CD4-positive, alpha-beta memory T cell (primary cell): Measurements from ENCODE around the gene RNMT. TPM values are rescaled to one million over a fixed set of nuclear protein-coding genes. Genes with fewer than 3 reads are reported as not detected.

ENCODE experiments used
- CTCF ChIA-PET: fragments of 350-600 bp; sonication (Branson Sonifier 250); formaldehyde crosslinking; loops from one replicate; lab custom pipeline; 2021; ENCODE audit warnings: inconsistent platforms; ENCODE audit not compliant: partially characterized antibody; lab: Charles Lee
- POLR2A ChIA-PET: fragments of 350-600 bp; sonication (Branson Sonifier 250); formaldehyde crosslinking; loops from one replicate; lab custom pipeline; 2021; ENCODE audit not compliant: partially characterized antibody; lab: Charles Lee
- DNase-seq, 5 donors: peaks; one replicate each; pipeline versions ENCODE4 v3.0.0 to v3.0.0-alpha.2; 2020 to 2022; ENCODE audit warnings: mixed read lengths in 1 of 5
- H3K27ac ChIP-seq: one replicate; pipeline ENCODE4 v1.7.0; 2013; ENCODE audit warnings: low read depth, low read length
- H3K27me3 ChIP-seq: 2 replicates; pipeline ENCODE4 v1.7.0; 2013; ENCODE audit warnings: mild to moderate bottlenecking, low read length, moderate library complexity; ENCODE audit not compliant: insufficient read depth
- H3K36me3 ChIP-seq: 2 replicates; pipeline ENCODE4 v1.7.0; 2013; ENCODE audit warnings: mild to moderate bottlenecking, low read length, moderate library complexity; ENCODE audit not compliant: insufficient read depth
- H3K4me1 ChIP-seq: 2 replicates; pipeline ENCODE4 v1.7.0; 2013; ENCODE audit warnings: mild to moderate bottlenecking, low read length, moderate library complexity; ENCODE audit not compliant: insufficient read depth
- H3K4me3 ChIP-seq, 2 donors: one replicate each; pipeline ENCODE4 v1.7.0; 2013; ENCODE audit warnings: low read length in 2 of 2, mild to moderate bottlenecking in 1 of 2
- H3K9me3 ChIP-seq, 2 donors: one replicate each; pipeline ENCODE4 v1.7.0; 2013; ENCODE audit warnings: low read length in 2 of 2, control low read depth in 1 of 2; ENCODE audit not compliant: control insufficient read depth in 1 of 2
- H3K27ac Mint-ChIP-seq, 7 donors: one replicate each; pipeline ENCODE4 v1.8.0; 2020 to 2021; ENCODE audit warnings: mixed read lengths in 7 of 7, mild to moderate bottlenecking in 6 of 7, inconsistent platforms in 3 of 7, moderate library complexity in 3 of 7
- H3K27me3 Mint-ChIP-seq, 2 donors: one replicate each; pipeline ENCODE4 v1.8.0; 2020 to 2021; ENCODE audit warnings: mixed read lengths in 2 of 2
- H3K36me3 Mint-ChIP-seq, 2 donors: one replicate each; pipeline ENCODE4 v1.8.0; 2020 to 2021; ENCODE audit warnings: mixed read lengths in 2 of 2, inconsistent platforms in 1 of 2, mild to moderate bottlenecking in 1 of 2
- H3K4me1 Mint-ChIP-seq, 4 donors: one replicate each; pipeline ENCODE4 v1.8.0; 2020 to 2021; ENCODE audit warnings: mixed read lengths in 4 of 4, mild to moderate bottlenecking in 1 of 4
- H3K4me3 Mint-ChIP-seq, 8 donors: one replicate each; pipeline ENCODE4 v1.8.0; 2020 to 2021; ENCODE audit warnings: mixed read lengths in 8 of 8, mild to moderate bottlenecking in 7 of 8, moderate library complexity in 6 of 8, inconsistent platforms in 3 of 8
- H3K9me3 Mint-ChIP-seq, 8 donors: one replicate each; pipeline ENCODE4 v1.8.0; 2020 to 2021; ENCODE audit warnings: mixed read lengths in 8 of 8, mild to moderate bottlenecking in 5 of 8, inconsistent platforms in 3 of 8, moderate library complexity in 1 of 8
- intact Hi-C: fragments of 100-400 bp; cut with micrococcal nuclease; formaldehyde crosslinking; loops from one replicate; pipeline ENCODE4 v1.15.1; 2023
- polyA plus RNA-seq, 2 donors: library from polyadenylated mRNA; unstranded; fragments of 300-500 nt; fragmentation: Illumina TruSeq; gene quantifications; one replicate each; pipeline ENCODE4 v1.2.3, GENCODE V29; 2021
- total RNA-seq, 2 experiments: library from RNA; stranded (reverse); gene quantifications; one replicate each; pipeline ENCODE4 v1.2.3, GENCODE V29; 2021

The RNMT gene
- total and polyA plus RNA-seq, 4 experiments from 2014 or later, result 40.4 to 55.0 (median 52.0) TPM

GRCh38 chr18:13809043-13809430 lies 82.6 kb downstream of the RNMT start:
- intact Hi-C loops, result no loop called here
- H3K9me3 ChIP-seq, result no peaks in the 10 kb centered on the region
- H3K27me3 Mint-ChIP-seq, result peaks cover 20 to 29% of the 10 kb centered on the region in 2 donors
- H3K4me1 Mint-ChIP-seq, result peaks cover 0 to 2% (median under 1%) of the 10 kb centered on the region in 4 donors
- no peak overlapping the region for H3K4me3 ChIP-seq
- no peak for DNase-seq
- H3K4me1 ChIP-seq, result no peaks in the 10 kb centered on the region
- H3K36me3 Mint-ChIP-seq, result no peaks in the 10 kb centered on the region
- H3K27ac ChIP-seq, result no peak overlapping the region
- no peaks in the 10 kb centered on the region for H3K27me3 ChIP-seq
- H3K27ac Mint-ChIP-seq, result no peak overlapping the region
- H3K9me3 Mint-ChIP-seq, result peaks cover 0 to 5% (median 0%) of the 10 kb centered on the region in 8 donors
- H3K4me3 Mint-ChIP-seq, result no peak overlapping the region
- ChIA-PET POLR2A (no interaction called here), CTCF (interaction anchor here (1.8 kb wide), 1 partner anchor 16 kb away, joined by 5 read pairs; the partner anchor contains the start of gene MC5R)
- H3K36me3 ChIP-seq, result no peaks in the 10 kb centered on the region

- ChIA-PET CTCF (interaction anchor here (1.9 kb wide), 1 partner anchor 593 kb away, joined by 4 read pairs; no protein-coding TSS in a partner anchor), POLR2A (no interaction called here)
- Mint-ChIP-seq H3K27ac (no peak overlapping the region), H3K4me1 (peaks cover 0 to 2% (median under 1%) of the 10 kb centered on the region in 4 donors), H3K36me3 (no peaks in the 10 kb centered on the region), H3K4me3 (no peak overlapping the region), H3K27me3 (peaks cover 15 to 23% of the 10 kb centered on the region in 2 donors), H3K9me3 (peaks cover 0 to 5% (median 0%) of the 10 kb centered on the region in 8 donors)
- no peak for DNase-seq
- no peak overlapping the region for H3K4me3 ChIP-seq
- H3K27ac ChIP-seq, result no peak overlapping the region
- no peaks in the 10 kb centered on the region for H3K9me3 ChIP-seq
- intact Hi-C loops, result loop anchor here (10.0 kb wide), 1 partner anchor 645 kb away; no protein-coding TSS in a partner anchor
- H3K27me3 ChIP-seq, result no peaks in the 10 kb centered on the region
- H3K36me3 ChIP-seq, result no peaks in the 10 kb centered on the region
- no peaks in the 10 kb centered on the region for H3K4me1 ChIP-seq
Observed at GRCh38 chr18:13809531-13810255, 83.2 kb downstream of the RNMT start.

- H3K27me3 ChIP-seq, result no peaks in the 10 kb centered on the region
- no peak for DNase-seq
- ChIA-PET POLR2A (interaction anchor here (0.6 kb wide), 1 partner anchor 19 kb away, joined by 4 read pairs; no protein-coding TSS in a partner anchor), CTCF (interaction anchor here (1.9 to 5.3 kb wide), 3 partner anchors 8 to 595 kb away, joined by 4 to 27 read pairs (median 27); partner anchors contain the start of gene MC5R)
- Mint-ChIP-seq H3K9me3 (peaks cover 0 to 1% (median 0%) of the 10 kb centered on the region in 8 donors), H3K27me3 (peaks cover 5 to 13% of the 10 kb centered on the region in 2 donors), H3K36me3 (no peaks in the 10 kb centered on the region), H3K4me1 (peaks cover 0 to 2% (median under 1%) of the 10 kb centered on the region in 4 donors), H3K27ac (no peak overlapping the region), H3K4me3 (no peak overlapping the region)
- H3K27ac ChIP-seq, result no peak overlapping the region
- H3K9me3 ChIP-seq, result no peaks in the 10 kb centered on the region
- H3K4me1 ChIP-seq, result no peaks in the 10 kb centered on the region
- intact Hi-C loops, result loop anchor here (10.0 kb wide), 1 partner anchor 644 kb away; no protein-coding TSS in a partner anchor
- no peak overlapping the region for H3K4me3 ChIP-seq
- no peaks in the 10 kb centered on the region for H3K36me3 ChIP-seq
Observed at GRCh38 chr18:13810950-13811485, 84.5 kb downstream of the RNMT start.

GRCh38 chr18:13811993-13812392 lies 85.5 kb downstream of the RNMT start:
- H3K9me3 ChIP-seq, result no peaks in the 10 kb centered on the region
- peaks cover 0 to 1% (median 0%) of the 10 kb centered on the region in 8 donors for H3K9me3 Mint-ChIP-seq
- H3K36me3 ChIP-seq, result no peaks in the 10 kb centered on the region
- H3K27me3 ChIP-seq, result no peaks in the 10 kb centered on the region
- peaks cover 5 to 8% of the 10 kb centered on the region in 2 donors for H3K27me3 Mint-ChIP-seq
- intact Hi-C loops, result loop anchor here (10.0 kb wide), 1 partner anchor 643 kb away; no protein-coding TSS in a partner anchor
- no peak overlapping the region for H3K27ac ChIP-seq
- no peak overlapping the region for H3K27ac Mint-ChIP-seq
- H3K4me3 ChIP-seq, result no peak overlapping the region
- no peaks in the 10 kb centered on the region for H3K4me1 ChIP-seq
- no peaks in the 10 kb centered on the region for H3K36me3 Mint-ChIP-seq
- CTCF ChIA-PET, result interaction anchor here (1.2 to 5.3 kb wide), 7 partner anchors 9 to 254 kb away, joined by 4 to 27 read pairs (median 9); partner anchors contain the start of gene MC5R
- no peak for DNase-seq
- peaks cover 0 to 2% (median under 1%) of the 10 kb centered on the region in 4 donors for H3K4me1 Mint-ChIP-seq
- POLR2A ChIA-PET, result no interaction called here
- no peak overlapping the region for H3K4me3 Mint-ChIP-seq

GRCh38 chr18:13813271-13813849 lies 86.9 kb downstream of the RNMT start:
- Mint-ChIP-seq H3K27me3 (peaks cover 5 to 8% of the 10 kb centered on the region in 2 donors), H3K9me3 (peaks cover 0 to 1% (median 0%) of the 10 kb centered on the region in 8 donors), H3K36me3 (no peaks in the 10 kb centered on the region), H3K4me3 (no peak overlapping the region), H3K27ac (no peak overlapping the region), H3K4me1 (peaks cover 0 to 2% (median under 1%) of the 10 kb centered on the region in 4 donors)
- DNase-seq, result peak in 4 of 5 donors; percentile 30 to 45 (median 32)
- no peaks in the 10 kb centered on the region for H3K27me3 ChIP-seq
- no peak overlapping the region for H3K27ac ChIP-seq
- no peaks in the 10 kb centered on the region for H3K4me1 ChIP-seq
- ChIA-PET POLR2A (no interaction called here), CTCF (interaction anchor here (1.1 to 5.3 kb wide), 11 partner anchors 8 to 603 kb away, joined by 3 to 27 read pairs (median 6); partner anchors contain the start of gene MC5R)
- no peaks in the 10 kb centered on the region for H3K36me3 ChIP-seq
- no peak overlapping the region for H3K4me3 ChIP-seq
- no peaks in the 10 kb centered on the region for H3K9me3 ChIP-seq
- intact Hi-C loops, result loop anchor here (10.0 kb wide), 1 partner anchor 641 kb away; no protein-coding TSS in a partner anchor
